SK-N-SH treated with all-trans-retinoic acid at 6 μM for 48 hours (cell line): ENCODE measurements around the gene COL4A1.

ENCODE experiments used
- ARNTL ChIP-seq: fragments of 450-650 bp; formaldehyde crosslinking; IDR thresholded peaks from 2 replicates; pipeline ENCODE4 v1.5.0; 2020; ENCODE audit warnings: low read depth, mild to moderate bottlenecking, moderate library complexity, borderline replicate concordance
- GLIS3 ChIP-seq: fragments of 250-450 bp; sonication (Bioruptor Pico); IDR thresholded peaks from 2 replicates; pipeline ENCODE4 v1.5.0; 2020; ENCODE audit warnings: mild to moderate bottlenecking, moderate library complexity
- ISL1 ChIP-seq: fragments of 250-450 bp; sonication (Bioruptor Pico); IDR thresholded peaks from 2 replicates; pipeline ENCODE4 v2.1.2; 2022; ENCODE audit warnings: mild to moderate bottlenecking, moderate library complexity
- PATZ1 ChIP-seq: fragments of 250-450 bp; sonication (Bioruptor Pico); IDR thresholded peaks from 2 replicates; pipeline ENCODE4 v1.8.0; 2020; ENCODE audit warnings: mild to moderate bottlenecking, moderate library complexity, borderline replicate concordance
- POU6F1 ChIP-seq: fragments of 250-450 bp; sonication (Bioruptor Pico); IDR thresholded peaks from 2 replicates; pipeline ENCODE4 v1.8.0; 2021; ENCODE audit warnings: low read depth, mild to moderate bottlenecking, moderate library complexity, borderline replicate concordance
- RARB ChIP-seq: fragments of 250-450 bp; sonication (Bioruptor Pico); IDR thresholded peaks from 2 replicates; pipeline ENCODE4 v1.8.0; 2021; ENCODE audit warnings: mild to moderate bottlenecking, moderate library complexity
- TCF4 ChIP-seq: fragments of 250-450 bp; sonication (Bioruptor Pico); IDR thresholded peaks from 2 replicates; pipeline ENCODE4 v1.8.0; 2021; ENCODE audit warnings: mild to moderate bottlenecking, moderate library complexity, borderline replicate concordance
- TSHZ2 ChIP-seq: fragments of 250-450 bp; sonication (Bioruptor Pico); IDR thresholded peaks from 2 replicates; pipeline ENCODE4 v1.5.0; 2020; ENCODE audit warnings: mild to moderate bottlenecking, moderate library complexity
- ZNF8 ChIP-seq: fragments of 450-650 bp; formaldehyde crosslinking; IDR thresholded peaks from 2 replicates; pipeline ENCODE4 v1.5.0; 2020; ENCODE audit warnings: mild to moderate bottlenecking, moderate library complexity

GRCh38 chr13:110285991-110286832, 20.7 kb downstream of the COL4A1 start:
- TF ChIP-seq GLIS3 (CRISPR knock-in tag) = no peak
- no peak for TF ChIP-seq PATZ1 (CRISPR knock-in tag)
- no peak for TF ChIP-seq RARB (CRISPR knock-in tag)
- no peak for TF ChIP-seq ISL1 (CRISPR knock-in tag)
- no peak for TF ChIP-seq TCF4 (CRISPR knock-in tag)
- TF ChIP-seq POU6F1 (CRISPR knock-in tag) = no peak
- no peak for TF ChIP-seq ZNF8 (CRISPR knock-in tag)
- no peak for TF ChIP-seq ARNTL (CRISPR knock-in tag)
- TF ChIP-seq TSHZ2 (CRISPR knock-in tag) = no peak
